ENCODE data around the gene TERT.

DNA sequence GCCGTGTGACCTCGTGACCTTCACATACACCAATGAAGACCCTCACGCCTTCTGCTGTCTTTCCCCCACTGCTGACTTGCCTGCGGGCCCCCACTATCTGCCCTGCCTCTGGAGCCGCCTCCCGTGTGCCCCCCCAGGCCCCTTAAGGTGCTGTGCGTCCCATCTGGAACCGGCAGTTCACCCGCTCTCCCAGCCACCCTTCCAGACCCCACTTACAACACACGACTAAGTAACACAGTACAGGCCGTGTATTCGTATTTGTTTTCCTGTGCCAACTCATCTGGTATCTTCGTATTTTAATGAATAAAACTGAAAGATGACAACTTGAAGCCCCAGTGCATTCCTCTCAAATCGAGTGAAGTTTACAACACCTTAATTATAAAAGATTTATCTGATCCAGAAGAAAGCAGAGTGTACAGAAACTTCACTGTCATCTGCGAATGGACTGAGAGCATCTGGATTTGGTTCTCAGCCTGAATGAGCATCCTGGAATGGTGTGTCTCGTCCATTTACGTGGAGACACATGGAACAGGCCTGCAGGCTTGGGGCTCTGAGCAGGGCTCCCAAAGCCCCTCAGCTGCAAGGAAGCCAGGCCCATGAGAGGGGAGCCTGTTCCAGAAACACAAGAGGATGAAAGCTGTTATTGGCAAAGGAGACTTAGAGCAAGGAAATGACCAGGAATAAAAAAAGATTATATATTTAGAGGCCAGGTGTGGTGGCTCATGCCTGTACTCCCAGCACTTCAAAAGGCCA is 21.9 kb upstream of the TERT start:
- no peak for TF ChIP-seq POLR2A (IDR thresholded peaks at IDR 0.05; ENCODE audit: low read length)
- TF ChIP-seq GATA1 (IDR thresholded peaks at IDR 0.05; ENCODE audit: low read depth, low read length), result no peak
